NCI-H2196 treated with DMSO at 0.1 percent for 48 hours (cell line): ENCODE results near the gene TMEM254.
"Not testable (repeated sequence)": the region's sequence is repeated elsewhere in the genome, so short reads cannot be mapped to it uniquely, and the experiment has no call there.

Experiments
- DNase-seq: peaks from one replicate; lab custom pipeline; 2025; ENCODE audit not compliant: unreplicated experiment; lab: John Stamatoyannopoulos, UW

The TMEM254 gene

DNA sequence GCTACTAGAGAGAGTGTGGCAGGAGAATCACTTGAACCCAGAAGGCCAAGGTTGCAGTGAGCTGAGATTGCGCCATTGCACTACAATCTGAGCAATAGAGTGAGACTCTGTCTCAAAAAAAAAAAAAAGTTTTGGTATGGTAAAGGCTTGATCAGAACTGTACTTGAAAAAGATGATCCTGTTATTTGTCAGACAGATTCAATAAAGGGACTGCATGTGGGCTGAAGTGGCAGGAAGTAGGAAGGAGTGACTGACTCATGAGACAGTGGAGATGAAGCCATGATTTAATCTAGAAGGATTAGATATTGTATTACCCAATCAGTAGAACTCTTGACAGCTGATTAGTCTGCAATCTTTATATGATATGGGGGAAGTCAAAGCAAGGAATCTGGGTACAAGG, 2.7 kb upstream of the TMEM254 start:
- no peak for DNase-seq

DNA sequence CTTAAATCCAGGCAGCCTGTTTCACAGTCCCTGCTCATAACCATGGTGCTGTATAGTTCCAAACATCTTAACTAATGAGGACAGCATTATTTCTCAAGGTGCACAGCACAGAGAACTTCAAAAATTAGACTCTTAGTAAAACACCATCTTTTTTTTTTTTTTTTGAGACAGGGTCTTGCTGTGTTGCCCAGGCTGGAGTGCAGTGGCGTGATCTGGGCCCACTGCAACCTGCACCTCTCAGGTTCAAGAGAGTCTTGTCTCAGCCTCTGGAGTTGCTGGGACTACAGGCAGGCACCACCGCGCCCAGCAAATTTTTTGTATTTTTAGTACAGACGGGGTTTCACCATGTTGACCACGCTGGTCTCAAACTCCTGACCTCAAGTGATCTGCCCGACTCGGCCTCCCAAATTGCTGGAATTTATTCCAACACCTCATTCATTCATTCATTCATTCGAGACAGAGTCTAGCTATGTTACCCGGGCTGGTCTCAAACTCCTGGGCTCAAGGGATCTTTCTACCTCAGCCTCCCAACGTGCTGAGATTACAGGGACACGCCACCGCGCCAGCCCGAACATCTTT, 507 bp upstream of the TMEM254 start:
- no peak for DNase-seq

DNA sequence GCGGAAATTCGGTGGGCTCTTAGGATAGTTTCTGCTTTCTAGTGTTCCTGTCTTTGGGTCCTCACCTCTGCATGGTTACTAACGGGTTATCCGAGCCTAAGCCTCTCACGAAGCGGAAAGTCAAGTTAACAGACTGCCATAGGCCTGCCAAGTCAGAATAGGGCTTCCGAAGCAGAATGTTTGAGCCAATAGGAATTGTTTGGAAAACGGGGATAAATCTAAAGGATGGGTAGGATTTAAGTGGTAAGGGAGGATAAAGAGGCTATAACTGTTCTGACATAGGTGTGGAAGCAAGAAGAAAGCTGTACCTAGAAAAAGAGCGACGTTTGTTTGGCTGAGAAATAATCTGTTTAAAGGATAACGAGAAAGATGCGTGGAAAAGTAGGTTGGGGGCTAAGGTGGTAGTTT, 851 bp downstream of the TMEM254 start:
- DNase-seq = no peak

DNA sequence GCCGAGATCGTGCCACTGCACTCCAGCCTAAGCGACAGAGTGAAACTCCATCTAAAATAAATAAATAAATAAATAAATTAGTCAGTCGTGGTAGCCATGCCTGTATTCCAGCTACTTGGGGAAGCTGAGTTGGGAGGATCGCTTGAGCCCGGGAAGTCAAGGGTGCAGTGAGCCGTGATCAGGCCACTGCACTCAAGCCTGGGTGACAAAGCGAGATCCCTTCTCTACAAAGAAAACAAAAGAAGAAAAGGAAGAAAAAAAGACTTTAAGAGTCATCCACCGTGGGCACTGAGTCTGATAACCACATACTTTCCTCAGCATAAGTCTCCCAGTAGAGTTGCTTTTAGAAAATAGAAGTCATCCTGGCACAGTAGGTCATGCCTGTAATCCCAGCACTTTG, 2.6 kb downstream of the TMEM254 start:
- no peak for DNase-seq

DNA sequence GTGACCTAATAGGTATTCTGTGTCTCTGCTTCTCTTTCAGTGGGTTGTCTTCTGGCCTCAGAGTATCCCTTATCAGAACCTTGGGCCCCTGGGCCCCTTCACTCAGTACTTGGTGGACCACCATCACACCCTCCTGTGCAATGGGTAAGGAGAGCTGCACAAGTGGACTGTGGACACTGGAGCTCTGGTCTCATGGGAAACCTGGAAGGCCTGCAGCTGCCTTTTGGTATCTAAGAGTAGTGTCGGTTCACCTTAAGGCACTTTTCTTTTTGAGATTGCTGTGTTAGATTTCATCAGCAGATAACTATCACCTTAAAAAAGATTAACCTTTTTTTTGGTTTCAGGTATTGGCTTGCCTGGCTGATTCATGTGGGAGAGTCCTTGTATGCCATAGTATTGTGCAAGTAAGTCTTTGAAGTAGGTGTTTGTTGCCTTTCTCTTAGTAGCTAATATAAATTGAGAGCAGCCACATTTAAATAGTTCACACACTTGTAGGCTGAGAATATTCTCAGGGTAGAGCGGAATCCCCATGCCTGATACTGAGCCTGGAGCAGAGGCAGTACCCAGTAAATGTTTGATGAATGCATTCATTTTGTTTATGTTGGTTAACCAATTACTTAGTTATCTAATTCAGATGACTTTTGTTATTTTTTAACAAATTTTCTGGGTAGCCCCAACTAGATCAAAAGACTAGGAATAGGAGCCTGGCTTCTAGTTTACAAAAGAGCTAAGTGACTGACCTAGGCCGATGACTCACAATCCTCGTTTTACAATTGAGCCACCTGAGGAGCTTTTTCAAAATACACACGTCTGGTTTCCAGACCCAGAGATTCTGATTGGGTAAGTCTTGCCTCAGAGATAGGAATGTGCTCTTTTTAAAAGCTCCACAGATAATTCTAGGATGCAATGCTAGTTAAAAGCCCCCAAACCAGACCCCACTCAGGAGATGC, 3.6 kb downstream of the TMEM254 start:
- DNase-seq = no peak

DNA sequence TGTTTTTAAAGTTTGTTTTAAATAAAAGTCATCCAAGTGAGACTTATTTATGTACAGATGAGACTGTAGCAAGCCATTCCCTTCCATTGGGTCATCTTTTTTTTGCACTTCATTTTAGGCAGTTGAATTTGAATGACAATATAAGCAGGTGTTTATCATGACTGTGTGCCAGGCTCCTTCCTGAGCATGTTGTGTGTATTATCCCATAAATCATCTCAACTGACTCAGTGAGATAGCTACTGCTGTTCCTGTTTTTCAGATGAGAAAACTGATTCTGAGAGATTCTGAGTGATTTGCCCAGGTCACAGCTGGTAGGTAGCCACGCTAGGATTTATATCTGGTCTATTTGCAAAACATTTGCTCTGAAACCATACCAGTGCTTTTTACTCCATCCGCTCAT, 11.7 kb downstream of the TMEM254 start:
- DNase-seq = no peak

DNA sequence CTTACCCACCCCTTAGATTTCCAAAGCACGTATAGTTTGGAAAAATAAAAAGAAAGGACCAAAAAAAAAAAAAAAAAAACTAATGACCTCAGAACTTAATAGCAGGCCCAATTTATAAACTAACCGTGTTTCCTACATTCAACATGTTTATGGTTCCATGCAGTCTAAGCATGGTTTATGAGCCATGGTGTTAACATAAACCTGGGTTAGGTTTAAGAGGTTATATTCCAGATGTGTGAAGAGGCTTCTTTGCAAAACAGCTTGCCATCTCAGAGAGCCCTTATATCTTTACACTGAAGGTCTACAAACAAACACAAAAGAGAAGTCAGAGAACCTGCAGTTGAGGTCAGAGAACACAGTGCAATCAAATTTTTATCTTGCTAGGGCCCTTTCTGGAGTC, 15.8 kb downstream of the TMEM254 start:
- DNase-seq = no peak

DNA sequence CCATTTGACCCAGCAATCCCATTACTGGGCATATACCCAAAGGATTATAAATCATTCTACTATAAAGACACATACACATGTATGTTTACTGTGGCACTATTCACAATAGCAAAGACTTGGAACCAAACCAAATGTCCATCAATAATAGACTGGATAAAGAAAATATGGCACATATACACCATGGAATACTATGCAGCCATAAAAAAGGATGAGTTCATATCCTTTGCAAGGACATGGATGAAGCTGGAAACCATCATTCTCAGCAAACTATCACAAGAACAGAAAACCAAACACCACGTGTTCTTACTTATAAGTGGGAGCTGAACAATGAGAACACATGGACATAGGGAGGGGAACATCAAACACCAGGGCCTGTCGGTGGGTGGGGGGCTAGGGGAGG, 19.8 kb downstream of the TMEM254 start:
- DNase-seq = not testable (repeated sequence)

DNA sequence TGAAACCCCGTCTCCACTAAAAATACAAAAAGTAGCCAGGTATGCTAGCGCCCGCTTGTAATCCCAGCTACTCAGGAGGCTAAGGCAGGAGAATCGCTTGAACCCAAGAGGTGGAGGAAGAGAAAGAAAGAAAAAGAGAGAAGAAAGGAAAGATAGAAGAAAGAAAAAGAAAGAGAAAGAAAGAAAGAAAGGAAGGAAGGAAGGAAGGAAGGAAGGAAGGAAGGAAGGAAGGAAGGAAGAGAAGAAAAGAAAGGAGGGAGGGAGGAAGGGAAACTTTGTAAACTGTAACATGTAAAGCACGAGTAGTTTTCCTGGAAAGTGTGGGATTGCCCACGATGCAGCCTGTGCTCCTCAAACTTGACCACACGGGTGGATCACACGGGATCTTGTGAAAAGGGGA, 20.8 kb downstream of the TMEM254 start:
- not testable (repeated sequence) for DNase-seq

DNA sequence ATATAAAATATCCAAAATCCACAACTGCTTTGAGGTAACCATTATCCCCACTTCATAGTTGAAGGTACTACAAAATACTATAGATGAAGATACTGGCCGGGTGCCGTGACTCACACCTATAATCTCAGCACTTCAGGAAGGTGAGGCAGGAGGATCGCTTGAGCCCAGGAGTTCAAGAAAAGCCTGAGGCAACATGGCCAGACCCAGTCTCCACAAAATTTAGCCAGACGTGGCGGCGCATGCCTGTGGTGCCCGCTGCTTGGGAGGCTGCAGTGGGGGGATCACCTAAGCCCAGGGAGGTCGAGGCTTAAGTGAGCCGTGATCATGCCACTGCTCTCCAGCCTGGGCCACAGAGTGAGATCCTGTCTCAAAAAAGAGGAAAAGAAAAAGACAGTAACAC, 21.7 kb downstream of the TMEM254 start:
- DNase-seq = no peak

DNA sequence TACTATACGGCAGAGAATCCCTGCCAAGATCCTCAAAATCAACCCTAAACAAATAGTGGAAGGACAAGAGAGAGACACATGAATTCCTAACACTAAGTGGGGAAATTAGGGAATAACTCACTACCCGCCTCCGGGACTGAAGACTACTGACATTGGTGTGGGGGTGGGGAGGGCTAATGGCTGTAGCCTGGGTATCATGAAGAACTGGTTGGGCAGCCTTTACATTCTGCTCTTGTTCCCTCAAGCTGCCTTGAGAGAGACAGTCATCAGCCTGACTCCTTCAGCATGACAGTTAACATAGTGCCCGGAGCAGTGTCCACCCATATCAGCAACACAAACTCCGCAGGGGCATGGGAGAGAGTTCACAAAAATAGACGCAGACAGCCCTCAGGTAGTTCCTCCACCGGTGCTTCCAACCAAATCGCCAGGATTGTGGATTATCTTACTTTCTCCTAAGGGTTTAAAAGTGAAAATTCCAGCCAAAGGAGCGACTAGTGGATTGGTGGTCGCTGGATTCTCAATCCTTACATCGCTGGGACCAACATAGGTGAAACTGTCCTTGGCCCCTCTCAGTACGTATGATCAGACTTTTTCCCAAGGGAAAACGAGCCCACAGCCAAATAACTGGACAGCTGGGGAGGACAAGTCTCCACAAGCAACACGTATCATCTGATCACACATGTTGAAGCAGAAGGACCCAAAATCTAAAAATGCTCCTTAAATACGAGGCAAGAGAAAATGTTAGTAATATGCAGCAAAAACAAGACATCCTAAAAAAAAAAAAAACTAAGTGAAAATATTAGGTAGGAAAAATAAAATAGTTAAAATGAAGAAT, 22.6 kb downstream of the TMEM254 start:
- no peak for DNase-seq

DNA sequence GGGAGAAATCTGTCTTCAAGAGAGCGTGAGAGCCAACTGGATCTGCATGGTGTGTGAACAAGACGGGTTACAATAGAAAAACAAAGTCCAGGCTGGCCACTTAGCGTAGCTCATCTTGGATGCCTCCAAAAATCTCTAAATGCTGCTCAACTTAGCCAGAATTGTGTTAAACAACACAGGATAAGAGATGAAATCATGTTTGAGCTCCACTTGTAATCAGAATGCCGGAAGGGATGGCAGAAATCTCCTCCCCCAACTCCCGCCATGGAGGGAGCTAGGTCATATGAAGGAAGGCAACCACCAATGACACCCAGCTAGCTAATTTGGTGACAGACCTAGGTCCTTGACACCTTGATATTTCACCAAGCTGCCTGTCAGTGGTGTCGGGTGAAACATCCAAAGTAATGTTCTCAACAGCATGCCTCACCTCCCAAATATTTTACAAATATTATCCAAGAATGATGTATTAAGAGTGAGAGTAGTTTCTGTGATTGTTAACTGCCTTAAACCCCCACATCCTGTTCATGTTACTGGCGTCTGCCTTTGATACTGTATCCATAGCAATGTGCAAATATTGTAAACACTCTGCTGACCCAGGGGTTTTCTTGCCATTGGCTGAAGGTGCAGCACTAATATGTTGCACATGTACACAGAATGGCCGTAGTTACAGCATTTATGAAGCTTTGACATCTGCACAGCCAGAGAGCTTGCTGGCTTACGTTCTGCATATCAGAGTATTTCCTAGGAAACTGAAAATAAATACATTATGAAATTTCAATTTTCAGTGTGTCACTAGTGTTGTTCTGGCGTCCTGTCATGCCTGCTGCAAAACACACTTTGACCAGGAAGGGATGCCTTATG, 25.8 kb downstream of the TMEM254 start:
- DNase-seq = no peak

DNA sequence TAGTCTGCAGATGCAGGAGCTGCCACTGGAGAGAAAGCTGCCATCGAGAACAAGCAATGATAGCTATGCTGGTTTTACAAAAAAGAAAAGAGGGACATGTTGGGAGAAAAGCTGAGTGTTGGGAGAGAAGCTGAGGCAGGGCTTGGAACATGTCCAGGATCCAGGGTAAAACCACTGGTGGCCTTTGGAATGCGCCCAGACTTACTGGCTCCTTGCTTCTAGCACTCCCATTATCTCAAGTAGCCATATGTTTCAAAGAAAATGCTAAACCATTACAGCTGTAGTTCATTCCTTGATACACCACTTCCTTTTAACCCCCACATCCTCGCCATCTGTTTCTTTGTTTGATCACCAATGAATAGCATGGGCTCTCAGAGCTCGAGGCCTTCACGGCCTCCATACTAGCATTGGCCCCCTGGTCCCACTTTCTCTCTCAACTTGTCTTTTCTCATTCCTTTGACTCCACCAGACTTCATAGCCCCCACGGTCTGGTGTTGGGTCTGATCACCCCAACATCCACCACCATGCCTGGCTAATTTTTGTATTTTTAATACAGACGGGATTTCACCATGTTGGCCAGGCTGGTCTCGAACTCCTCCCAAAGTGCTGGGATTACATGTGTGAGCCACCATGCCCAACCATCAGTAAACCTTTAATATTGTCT, 30.2 kb downstream of the TMEM254 start:
- DNase-seq = no peak

DNA sequence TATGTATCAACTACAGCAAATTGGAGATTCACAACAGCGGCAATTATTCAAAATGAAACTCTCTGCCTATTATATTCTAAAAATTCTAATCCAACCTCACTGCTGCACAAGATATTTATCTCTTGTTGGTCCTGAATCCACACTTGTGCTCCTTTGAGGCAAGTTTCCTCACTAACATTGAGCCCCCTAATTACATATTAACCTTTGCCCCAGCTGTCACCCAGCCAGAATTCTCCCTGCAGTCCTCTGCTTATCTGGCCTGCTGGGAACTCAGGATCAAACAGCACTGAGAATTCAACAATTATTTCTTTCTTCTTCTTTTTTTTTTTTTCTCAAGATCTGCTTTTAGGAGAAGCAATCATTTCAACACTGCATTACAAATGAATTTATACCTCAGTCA, 32.5 kb downstream of the TMEM254 start:
- DNase-seq = no peak

DNA sequence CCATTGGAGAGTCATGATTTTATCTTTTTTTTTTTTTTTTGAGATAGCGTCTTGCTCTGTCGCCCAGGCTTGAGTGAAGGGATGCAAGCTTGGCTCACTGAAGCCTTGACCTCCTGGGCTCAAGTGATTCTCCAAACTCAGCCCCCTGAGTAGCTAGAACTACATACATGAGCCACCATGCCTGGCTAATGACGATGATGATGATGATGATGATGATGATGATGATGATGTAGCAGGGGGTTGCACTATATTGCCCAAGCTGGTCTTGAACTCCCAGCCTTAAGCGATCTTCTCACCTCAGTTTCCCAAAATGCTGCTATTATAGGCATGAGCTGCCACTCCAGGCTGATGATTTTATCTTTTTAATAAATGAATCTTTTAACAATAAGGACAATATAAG, 40.2 kb downstream of the TMEM254 start:
- DNase-seq = no peak

DNA sequence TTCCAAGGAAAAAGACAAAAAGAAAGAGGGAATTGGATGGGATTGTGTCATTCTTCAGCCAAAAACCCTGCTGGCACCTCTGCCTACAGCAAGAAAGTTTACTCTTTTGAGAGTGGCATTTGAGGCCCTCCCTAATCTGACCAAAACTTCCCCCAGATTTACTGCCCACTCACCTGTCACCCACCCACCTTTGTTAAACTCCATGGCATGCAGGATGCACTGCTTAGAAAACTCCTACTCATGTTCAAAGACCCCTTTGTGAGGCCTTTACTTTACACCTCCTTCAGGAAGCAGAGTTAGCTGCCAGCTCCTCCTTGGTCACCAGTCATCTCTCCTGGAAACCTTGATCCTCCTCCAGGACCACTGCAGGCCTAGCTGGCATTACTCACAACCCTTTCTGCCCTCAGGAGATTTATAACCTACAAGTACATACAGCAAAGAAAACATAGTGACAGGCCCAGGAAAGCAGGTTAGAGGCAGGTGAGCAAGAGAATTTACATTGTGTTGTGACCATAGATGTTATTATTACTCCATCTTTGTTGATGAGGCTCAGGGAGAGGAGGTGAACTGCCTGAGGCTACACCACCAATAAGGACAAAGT, 43.7 kb downstream of the TMEM254 start:
- no peak for DNase-seq

DNA sequence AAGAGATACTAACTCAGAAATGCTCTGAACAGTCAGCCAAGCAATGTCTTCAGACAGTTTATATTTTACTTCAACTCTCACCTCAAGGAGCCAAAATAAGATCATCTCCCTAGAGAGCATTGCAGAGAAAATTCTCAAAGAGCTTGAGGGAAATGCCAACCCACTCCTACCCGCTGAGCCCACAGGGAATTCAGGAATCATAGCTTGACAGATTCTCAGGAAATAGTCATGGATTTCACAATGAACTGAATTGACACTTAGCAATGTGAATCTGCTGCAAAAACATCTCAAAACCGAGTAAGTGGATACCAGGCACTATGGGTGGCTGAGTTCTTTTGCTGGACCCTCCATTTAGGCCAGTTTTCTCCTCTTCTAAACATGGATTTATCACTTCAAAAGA, 44.3 kb downstream of the TMEM254 start:
- DNase-seq = no peak

DNA sequence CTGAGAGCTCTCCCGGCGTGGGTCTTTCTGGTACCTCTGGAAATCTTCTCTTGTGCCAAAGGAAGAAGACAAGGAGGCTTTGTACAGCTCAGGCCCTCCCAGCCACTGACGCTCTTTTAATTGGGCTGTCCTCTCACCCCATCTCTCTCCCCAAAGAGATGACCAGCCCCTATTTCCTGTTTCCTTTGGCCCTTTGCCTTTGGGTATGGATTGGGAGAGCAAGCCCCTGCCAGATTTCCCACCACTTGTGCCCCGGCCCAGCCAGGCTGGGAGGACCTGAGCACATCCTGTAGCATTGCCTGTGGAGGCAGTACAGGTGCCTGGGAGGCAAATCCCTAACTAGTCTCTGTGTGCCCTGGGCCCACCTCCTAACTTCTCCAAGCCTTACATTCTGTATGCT, 48.4 kb downstream of the TMEM254 start:
- no peak for DNase-seq

DNA sequence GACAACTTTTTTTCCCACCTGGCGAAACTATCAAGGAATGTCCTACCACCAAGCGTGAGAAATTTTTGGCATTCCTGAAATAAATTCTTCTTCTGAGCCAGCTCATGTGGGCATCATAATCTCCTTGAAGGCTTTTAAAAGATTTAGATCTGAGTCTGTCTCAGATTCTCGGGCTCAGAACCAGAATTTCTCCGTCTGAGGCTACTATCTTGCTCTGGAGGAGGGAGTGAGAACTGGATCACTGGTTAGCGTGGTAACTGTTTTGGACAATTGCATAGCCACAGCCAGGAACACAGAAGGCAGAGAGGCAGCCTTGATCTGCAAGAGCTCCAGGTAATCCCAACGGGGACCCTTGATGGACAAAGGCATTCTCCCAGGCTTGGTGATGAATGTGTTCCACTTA, 53.0 kb downstream of the TMEM254 start:
- DNase-seq = no peak
